SU-DHL-6 (cell line): ENCODE results near the gene TMCC1.

Source experiments
- EZH2phosphoT487 ChIP-seq: fragments of 200-600 bp; sonication (generic), shearing (Covaris generic); conservative IDR thresholded peaks from 2 replicates; pipeline ENCODE4 v1.6.1; 2018; ENCODE audit warnings: mild to moderate bottlenecking, antibody characterized with exemption, low read length, moderate library complexity, mixed read lengths
- TF ChIP-seq, protein P1 (sequence below): fragments of 200-600 bp; sonication (generic); IDR thresholded peaks from one replicate; pipeline ENCODE4 v1.5.1; 2017; ENCODE audit warnings: antibody characterized with exemption, mild to moderate bottlenecking, low read length, moderate library complexity; ENCODE audit not compliant: insufficient read depth, poor library complexity, severe bottlenecking

DNA sequence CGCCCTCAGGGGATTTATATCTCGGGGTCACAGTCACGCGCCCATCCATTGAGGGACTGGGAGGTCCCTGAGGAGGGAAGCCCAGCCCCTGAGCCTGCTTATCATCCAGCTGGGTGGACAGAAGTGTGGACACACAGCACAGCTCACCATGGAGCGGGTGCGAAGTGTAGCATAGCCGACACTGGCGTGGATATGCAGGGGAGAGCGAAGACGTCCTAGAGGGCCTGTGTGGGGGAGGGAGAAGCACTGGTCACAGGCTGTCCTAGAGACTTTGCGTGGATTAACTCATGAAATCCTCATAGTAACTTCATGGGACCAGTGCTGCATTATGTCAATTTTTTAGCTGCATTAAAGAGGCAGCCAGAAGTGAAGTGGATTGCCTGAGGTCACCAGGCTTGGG, 261.0 kb downstream of the TMCC1 start:
- TF ChIP-seq, protein P1, sequence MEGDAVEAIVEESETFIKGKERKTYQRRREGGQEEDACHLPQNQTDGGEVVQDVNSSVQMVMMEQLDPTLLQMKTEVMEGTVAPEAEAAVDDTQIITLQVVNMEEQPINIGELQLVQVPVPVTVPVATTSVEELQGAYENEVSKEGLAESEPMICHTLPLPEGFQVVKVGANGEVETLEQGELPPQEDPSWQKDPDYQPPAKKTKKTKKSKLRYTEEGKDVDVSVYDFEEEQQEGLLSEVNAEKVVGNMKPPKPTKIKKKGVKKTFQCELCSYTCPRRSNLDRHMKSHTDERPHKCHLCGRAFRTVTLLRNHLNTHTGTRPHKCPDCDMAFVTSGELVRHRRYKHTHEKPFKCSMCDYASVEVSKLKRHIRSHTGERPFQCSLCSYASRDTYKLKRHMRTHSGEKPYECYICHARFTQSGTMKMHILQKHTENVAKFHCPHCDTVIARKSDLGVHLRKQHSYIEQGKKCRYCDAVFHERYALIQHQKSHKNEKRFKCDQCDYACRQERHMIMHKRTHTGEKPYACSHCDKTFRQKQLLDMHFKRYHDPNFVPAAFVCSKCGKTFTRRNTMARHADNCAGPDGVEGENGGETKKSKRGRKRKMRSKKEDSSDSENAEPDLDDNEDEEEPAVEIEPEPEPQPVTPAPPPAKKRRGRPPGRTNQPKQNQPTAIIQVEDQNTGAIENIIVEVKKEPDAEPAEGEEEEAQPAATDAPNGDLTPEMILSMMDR: no peak
- TF ChIP-seq EZH2phosphoT487: no peak
